Stimulated activated naive B cell treated with anti-CD40 and anti-IgM and Interleukin-4, amounts not matched to agents 10 μg/mL and 1 μg/mL and 100 μg/mL, for 72 hours (primary cell): ENCODE measurements around the gene ATF7IP2.
A peak's percentile ranks its signal among the peaks of the same experiment; 100 is the strongest.
"Not testable (repeated sequence)": the region's sequence is repeated elsewhere in the genome, so short reads cannot be mapped to it uniquely, and the experiment has no call there.

Experiments used
- ATAC-seq, 2 donors: fragments of 150-1000 bp; cut with Tn5 transposase; replicated peaks; 2 replicates each; pipeline ENCODE4 v1.10.0; 2021; ENCODE audit warnings: moderate library complexity in 1 of 2
- DNase-seq: peaks from one replicate; pipeline ENCODE4 v3.0.0; 2021
- H3K27ac Mint-ChIP-seq: one replicate; pipeline ENCODE4 v1.8.0; 2022; ENCODE audit warnings: mild to moderate bottlenecking, mixed read lengths
- H3K27me3 Mint-ChIP-seq, 2 donors: one replicate each; pipeline ENCODE4 v1.8.0; 2022; ENCODE audit warnings: mixed read lengths in 2 of 2
- H3K36me3 Mint-ChIP-seq, 2 donors: one replicate each; pipeline ENCODE4 v1.8.0; 2022; ENCODE audit warnings: mixed read lengths in 2 of 2, mild to moderate bottlenecking in 1 of 2
- H3K4me1 Mint-ChIP-seq, 2 donors: one replicate each; pipeline ENCODE4 v1.8.0; 2022; ENCODE audit warnings: mixed read lengths in 2 of 2, mild to moderate bottlenecking in 1 of 2
- H3K4me3 Mint-ChIP-seq, 2 donors: one replicate each; pipeline ENCODE4 v1.8.0; 2022; ENCODE audit warnings: mild to moderate bottlenecking in 2 of 2, mixed read lengths in 2 of 2, moderate library complexity in 1 of 2
- H3K9me3 Mint-ChIP-seq, 2 donors: one replicate each; pipeline ENCODE4 v1.8.0; 2022; ENCODE audit warnings: mixed read lengths in 2 of 2, mild to moderate bottlenecking in 1 of 2

The ATF7IP2 gene

DNA sequence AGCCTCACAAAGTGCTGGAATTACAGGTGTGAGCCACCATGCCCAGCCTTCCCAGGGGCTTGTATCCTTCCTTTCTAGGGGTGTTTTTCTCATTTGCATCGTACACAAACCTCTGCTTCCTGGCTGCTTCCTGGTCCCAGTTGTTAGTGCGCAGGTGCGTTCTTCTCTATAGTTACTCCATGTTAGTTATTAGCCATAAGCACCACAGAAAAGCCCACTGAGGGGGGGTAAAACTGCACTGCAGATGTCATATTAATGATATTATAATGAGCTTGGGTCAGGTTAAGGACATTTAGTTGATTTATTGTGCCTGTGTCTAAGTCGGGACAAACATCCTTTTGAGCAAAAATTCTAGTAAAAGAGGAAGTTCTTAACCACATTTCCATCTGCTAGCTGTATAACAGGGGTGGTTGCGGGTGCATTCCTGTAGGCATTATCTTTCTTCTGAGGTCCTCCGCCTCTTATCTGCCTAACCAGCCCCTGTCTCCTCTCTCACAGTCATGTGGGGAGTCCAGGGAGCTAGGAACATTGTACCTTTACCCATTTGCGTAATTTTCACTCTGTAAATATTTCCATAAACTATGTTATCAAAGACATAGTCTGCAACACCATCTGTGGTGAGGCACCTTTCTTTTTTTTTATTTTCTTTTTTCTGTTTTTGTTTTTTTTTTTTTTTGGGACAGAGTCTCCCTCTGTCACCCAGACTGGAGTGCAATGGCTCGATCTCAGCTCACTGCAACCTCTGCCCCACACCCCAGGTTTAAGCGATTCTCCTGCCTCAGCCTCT is 23.6 kb upstream of the ATF7IP2 start:
- Mint-ChIP-seq H3K4me3 (peak overlapping the region; percentile 32 to 56), H3K27me3 (no peaks in the 10 kb centered on the region), H3K4me1 (peaks cover 8 to 13% of the 10 kb centered on the region in 2 donors), H3K36me3 (no peaks in the 10 kb centered on the region), H3K9me3 (no peaks in the 10 kb centered on the region), H3K27ac (peak overlapping the region; percentile 67)
- DNase-seq (peak; percentile 12), ATAC-seq (peak; percentile 88 to 92)

DNA sequence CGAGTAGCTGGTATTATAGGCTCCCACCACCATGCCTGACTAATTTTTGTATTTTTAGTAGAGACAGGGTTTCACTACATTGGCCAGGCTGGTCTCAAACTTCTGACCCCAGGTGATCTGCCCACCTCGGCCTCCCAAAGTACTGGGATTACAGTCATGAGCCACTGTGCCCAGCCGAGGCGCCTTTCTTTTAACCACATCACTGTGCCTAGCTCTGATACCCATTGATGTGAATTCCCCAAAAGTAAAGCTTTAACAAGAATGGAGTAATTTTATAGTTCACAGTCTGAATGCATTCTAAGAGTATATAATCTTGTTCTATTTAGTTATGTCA is 23.0 kb upstream of the ATF7IP2 start:
- H3K36me3 Mint-ChIP-seq, DNase-seq, H3K27me3 Mint-ChIP-seq, H3K9me3 Mint-ChIP-seq, H3K27ac Mint-ChIP-seq: not testable (repeated sequence)
- ATAC-seq = peak in 1 of 2 donors; percentile 29
- Mint-ChIP-seq H3K4me3 (peak overlapping the region; percentile 25 to 56), H3K4me1 (peaks cover 8 to 13% of the 10 kb centered on the region in 2 donors)

DNA sequence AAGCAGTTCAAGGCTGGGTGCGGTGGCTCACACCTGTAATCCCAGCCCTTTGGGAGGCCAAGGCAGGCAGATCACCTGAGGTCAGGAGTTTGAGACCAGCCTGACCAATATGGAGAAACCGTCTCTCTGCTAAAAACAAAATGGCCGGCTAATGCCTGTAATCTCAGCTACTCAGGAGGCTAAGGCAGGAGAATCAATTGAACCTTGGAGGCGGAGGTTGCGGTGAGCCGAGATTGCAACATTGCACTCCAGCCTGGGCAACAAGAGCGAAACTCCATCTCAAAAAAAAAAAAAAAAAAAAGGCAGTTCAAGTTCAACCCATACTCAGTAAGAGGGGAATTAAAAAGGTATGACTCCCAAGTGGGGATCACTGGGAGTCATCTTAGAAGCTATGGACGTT is 19.2 kb upstream of the ATF7IP2 start:
- H3K4me1 Mint-ChIP-seq = peaks cover 10 to 13% of the 10 kb centered on the region in 2 donors
- not testable (repeated sequence) for H3K27me3 Mint-ChIP-seq, DNase-seq, H3K9me3 Mint-ChIP-seq, H3K36me3 Mint-ChIP-seq, H3K27ac Mint-ChIP-seq, H3K4me3 Mint-ChIP-seq, ATAC-seq

DNA sequence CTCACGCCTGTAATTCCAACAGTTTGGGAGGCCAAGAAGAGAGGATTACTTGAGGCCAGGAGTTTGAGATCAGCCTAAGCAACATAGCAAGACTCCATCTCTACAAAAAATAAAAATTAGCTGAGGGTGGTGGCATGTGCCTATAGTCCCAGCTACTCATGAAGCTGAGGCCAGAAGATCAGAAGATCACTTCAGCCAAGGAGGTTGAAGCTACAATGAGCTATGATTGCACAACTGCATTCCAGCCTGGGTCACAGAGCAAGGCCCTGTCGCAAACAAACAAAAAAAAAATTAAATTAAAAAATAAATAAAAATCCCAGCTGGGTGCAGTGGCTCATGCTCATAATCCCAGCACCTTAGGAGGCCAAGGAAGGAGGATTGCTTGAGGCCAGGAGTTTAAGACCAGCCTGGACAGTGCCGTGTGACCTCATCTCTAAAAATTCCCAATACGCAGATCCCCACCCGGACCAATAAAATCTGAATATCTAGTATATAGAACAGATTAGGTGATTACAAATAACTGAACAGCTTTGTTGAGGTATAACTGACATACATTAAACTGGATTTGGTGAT is 18.2 kb upstream of the ATF7IP2 start:
- ATAC-seq (no peak), DNase-seq (no peak)
- Mint-ChIP-seq H3K9me3 (peaks cover 0 to 8% of the 10 kb centered on the region in 2 donors), H3K4me1 (peaks cover 2 to 3% of the 10 kb centered on the region in 2 donors), H3K27me3 (no peaks in the 10 kb centered on the region), H3K36me3 (peaks cover 0 to 4% of the 10 kb centered on the region in 2 donors), H3K27ac (no peak overlapping the region), H3K4me3 (no peak overlapping the region)

DNA sequence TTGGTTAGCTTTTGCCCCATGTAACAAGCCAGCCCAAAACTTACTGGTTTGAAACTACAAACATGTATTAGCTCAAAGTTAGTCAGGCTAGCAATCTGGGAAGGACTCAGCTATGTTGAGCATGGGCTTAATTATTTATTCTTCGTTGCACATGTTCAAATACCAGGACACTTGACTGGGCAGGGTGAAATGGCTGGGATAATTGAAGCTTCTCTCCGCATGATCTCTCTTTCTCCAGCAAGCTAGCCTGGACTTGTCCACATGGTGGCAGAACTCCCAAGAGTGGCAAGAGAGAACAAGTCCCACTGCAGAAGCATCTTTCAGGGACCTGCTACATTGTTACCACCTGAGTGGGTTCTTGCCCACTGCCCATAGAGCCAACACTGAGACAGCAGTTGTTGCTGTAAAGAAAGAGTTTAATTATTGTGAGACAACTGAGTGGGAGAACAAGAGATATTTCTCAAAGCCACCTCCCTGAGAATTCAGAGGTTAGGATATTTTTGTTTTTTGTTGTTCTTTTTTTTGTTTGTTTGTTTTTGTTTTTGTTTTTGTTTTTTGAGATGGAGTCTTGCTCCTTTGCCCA is 16.8 kb upstream of the ATF7IP2 start:
- Mint-ChIP-seq H3K36me3 (peaks cover 0 to 4% of the 10 kb centered on the region in 2 donors), H3K27ac (no peak overlapping the region), H3K27me3 (no peaks in the 10 kb centered on the region), H3K9me3 (peaks cover 0 to 12% of the 10 kb centered on the region in 2 donors), H3K4me3 (no peak overlapping the region), H3K4me1 (peaks cover 0 to 2% of the 10 kb centered on the region in 2 donors)
- DNase-seq = no peak
- ATAC-seq = no peak

DNA sequence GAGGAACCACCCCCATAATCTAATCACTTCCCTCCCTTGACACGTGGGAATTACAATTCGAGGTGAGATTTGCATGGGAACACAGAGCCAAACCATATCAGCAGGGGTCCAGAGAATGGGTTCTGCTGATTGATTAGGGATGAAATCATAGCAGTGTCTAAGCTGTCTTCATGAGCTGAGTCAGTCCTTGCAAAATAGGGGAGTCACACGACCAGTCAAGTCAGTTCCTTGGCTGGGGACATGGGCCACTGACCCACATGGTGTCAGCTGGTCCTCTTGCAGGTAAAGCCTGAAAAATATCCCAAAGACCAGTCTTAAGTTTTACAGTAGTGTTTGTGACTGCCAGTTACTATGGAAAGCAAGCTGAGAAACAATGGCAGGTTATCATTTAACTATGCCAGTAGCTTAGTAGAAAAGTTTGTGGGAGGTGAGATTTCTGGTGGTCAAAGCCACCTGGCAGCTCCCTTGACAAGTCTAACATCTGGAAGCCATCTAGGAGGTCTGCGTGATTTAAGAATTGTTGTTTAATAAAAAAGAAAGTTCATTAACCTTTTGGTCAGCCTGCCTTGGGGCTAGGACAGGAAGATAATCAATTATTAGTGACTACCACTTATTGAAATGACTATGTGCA is 15.7 kb upstream of the ATF7IP2 start:
- Mint-ChIP-seq H3K4me1 (peaks cover 0 to 2% of the 10 kb centered on the region in 2 donors), H3K27ac (no peak overlapping the region), H3K36me3 (peaks cover 2 to 4% of the 10 kb centered on the region in 2 donors), H3K9me3 (peaks cover 0 to 16% of the 10 kb centered on the region in 2 donors), H3K4me3 (no peak overlapping the region), H3K27me3 (no peaks in the 10 kb centered on the region)
- no peak for ATAC-seq
- DNase-seq = no peak

DNA sequence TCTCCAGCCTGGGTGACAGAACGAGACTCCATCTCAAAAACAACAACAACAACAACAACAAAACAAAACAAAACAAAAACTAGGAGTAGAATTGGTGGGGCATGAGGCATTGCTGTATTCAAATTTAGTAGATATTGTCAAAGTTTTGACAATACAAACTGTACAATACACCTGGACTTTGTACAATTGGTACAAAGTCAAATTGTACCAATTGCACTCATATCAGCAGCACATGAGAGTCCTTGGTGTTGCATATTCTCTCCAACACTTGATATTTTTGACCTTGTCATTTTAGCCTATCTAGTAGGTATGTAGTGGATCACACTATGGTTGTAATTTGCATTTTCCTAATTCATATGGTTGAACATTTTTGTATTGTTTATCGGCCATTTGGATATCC is 14.3 kb upstream of the ATF7IP2 start:
- peaks cover 4 to 17% of the 10 kb centered on the region in 2 donors for H3K9me3 Mint-ChIP-seq

DNA sequence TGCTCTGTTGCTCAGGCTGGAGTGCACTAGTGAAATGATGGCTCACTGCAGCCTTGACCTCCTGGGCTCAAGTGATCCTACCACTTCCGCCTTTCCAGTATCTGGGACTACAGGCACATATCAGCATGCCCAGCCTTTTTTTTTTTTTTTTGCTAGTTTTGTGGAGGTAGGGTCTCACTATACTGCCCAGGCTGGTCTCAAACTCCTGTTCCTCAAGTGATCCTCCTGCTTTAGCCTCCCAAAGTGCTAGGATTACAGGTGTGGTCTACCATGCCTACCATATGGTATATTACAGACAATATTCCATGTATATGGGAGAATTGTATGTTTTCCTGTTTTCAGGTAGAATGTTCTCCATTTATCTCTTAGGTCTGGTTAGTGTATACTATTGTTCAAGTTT is 12.3 kb upstream of the ATF7IP2 start:
- H3K4me3 Mint-ChIP-seq = no peak overlapping the region
- H3K27me3 Mint-ChIP-seq = no peaks in the 10 kb centered on the region
- peaks cover 0 to 2% of the 10 kb centered on the region in 2 donors for H3K4me1 Mint-ChIP-seq
- H3K27ac Mint-ChIP-seq = no peak overlapping the region
- ATAC-seq = no peak
- peaks cover 4 to 17% of the 10 kb centered on the region in 2 donors for H3K9me3 Mint-ChIP-seq
- DNase-seq = no peak
- peaks cover 2 to 7% of the 10 kb centered on the region in 2 donors for H3K36me3 Mint-ChIP-seq

More for the DNA sequence above, 14.3 kb upstream of the ATF7IP2 start:
- no peak overlapping the region for H3K27ac Mint-ChIP-seq
- H3K27me3 Mint-ChIP-seq = no peaks in the 10 kb centered on the region
- ATAC-seq = no peak
- peaks cover 0 to 2% of the 10 kb centered on the region in 2 donors for H3K4me1 Mint-ChIP-seq
- peaks cover 2 to 7% of the 10 kb centered on the region in 2 donors for H3K36me3 Mint-ChIP-seq
- no peak for DNase-seq
- no peak overlapping the region for H3K4me3 Mint-ChIP-seq

DNA sequence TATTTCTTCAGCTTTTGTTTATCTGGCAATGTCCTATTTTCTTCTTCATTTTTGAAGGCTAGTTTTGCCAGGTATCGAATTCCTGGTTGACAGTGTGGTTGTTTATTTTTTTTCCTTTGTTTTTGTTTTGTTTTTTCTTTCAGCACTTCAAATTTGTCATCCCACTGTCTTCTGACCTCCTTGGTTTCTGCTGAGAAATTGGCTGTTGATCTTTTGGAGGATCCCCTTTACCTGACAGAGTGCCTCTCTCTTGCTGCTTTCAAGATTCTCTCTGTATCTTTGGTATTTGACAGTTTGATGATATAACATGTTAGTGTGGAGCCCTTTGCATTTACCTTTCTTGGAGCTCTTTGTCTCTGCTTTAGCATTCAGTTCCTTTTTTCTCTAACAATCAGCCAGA is 9.6 kb upstream of the ATF7IP2 start:
- ATAC-seq (no peak), DNase-seq (no peak)
- H3K27me3 Mint-ChIP-seq = no peaks in the 10 kb centered on the region
- peaks cover 4 to 10% of the 10 kb centered on the region in 2 donors for H3K9me3 Mint-ChIP-seq
- H3K4me3 Mint-ChIP-seq = no peak overlapping the region
- H3K36me3 Mint-ChIP-seq = peaks cover 2 to 4% of the 10 kb centered on the region in 2 donors
- H3K27ac Mint-ChIP-seq = no peak overlapping the region
- H3K4me1 Mint-ChIP-seq = no peaks in the 10 kb centered on the region

DNA sequence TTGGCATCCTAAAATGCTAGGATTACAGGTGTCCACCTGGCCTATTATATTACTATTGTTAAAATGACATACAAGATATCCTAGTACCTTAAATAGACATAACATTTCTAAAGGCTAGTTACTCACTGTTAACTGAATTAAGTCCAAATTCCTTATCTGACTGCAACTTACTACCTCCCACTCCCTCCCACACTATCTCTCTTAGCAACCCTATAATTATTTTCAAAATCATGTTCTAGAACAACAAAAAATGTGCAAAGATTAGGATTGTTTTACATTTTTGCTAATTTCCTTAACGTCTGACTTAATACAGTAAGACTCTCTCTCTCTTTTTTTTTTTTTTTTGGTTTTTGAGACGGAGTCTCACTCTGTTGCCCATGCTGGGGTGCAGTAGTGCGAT is 2.2 kb upstream of the ATF7IP2 start:
- DNase-seq (no peak), ATAC-seq (no peak)
- Mint-ChIP-seq H3K27ac (no peak overlapping the region), H3K4me3 (no peak overlapping the region), H3K36me3 (peaks cover 5 to 17% of the 10 kb centered on the region in 2 donors), H3K27me3 (no peaks in the 10 kb centered on the region), H3K9me3 (peaks cover 3 to 6% of the 10 kb centered on the region in 2 donors), H3K4me1 (peaks cover 16 to 17% of the 10 kb centered on the region in 2 donors)

DNA sequence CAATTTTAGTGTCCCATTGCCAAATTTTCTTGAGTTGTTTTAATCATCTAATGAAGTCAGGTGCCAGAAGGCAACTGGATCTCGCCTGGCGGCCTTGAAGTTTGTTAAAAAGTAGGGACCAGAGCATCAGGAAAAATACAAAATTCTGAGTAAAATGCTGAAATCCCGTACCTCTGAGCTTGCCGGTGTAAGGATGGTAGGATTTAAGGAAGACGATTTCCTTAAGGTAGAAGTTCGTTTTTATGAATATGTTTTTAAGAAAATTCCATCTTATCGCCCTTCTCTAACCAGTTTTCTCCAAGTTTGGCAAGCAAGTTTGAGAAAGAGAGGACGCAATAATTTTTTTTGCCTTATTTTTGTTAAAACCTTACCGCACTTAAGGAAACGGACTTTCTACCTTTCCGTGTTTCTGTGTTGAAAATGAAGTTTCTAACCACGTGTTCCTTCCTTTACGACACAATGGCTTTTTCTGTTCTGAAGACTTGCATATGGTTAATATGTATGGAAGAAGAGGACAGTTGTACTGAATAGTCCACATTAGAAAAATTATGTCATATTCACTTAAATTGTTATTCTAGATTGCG is 748 bp downstream of the ATF7IP2 start:
- Mint-ChIP-seq H3K9me3 (peaks cover 2 to 6% of the 10 kb centered on the region in 2 donors), H3K27me3 (no peaks in the 10 kb centered on the region), H3K27ac (peak overlapping the region; percentile 99), H3K36me3 (peaks cover 23 to 35% of the 10 kb centered on the region in 2 donors), H3K4me1 (peaks cover 22 to 34% of the 10 kb centered on the region in 2 donors), H3K4me3 (peak overlapping the region; percentile 93 to 99)
- DNase-seq = no peak
- ATAC-seq = no peak

DNA sequence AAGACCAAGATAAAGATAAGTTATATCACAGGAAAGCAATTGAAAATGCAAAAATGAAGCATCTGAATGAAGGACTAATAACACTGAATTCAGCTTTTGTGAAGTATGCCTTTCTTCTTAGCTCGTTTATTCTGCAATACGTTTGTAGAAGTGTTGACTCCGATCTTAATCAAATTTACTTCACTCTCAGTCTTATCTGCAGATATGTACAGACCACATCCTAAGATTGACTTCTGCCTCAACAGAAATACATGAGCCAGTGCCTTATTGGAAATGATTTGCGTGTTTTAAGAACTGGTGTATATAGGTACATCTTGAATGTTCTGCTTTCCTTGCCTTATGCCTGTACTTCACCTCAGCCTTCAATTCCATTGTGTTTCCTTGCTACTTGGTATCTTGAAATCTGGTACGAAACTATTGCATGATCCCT is 1.3 kb downstream of the ATF7IP2 start:
- Mint-ChIP-seq H3K9me3 (peaks cover 2 to 6% of the 10 kb centered on the region in 2 donors), H3K4me3 (peak overlapping the region; percentile 93 to 99), H3K36me3 (peaks cover 25 to 36% of the 10 kb centered on the region in 2 donors), H3K4me1 (peaks cover 19 to 31% of the 10 kb centered on the region in 2 donors), H3K27ac (no peak overlapping the region), H3K27me3 (no peaks in the 10 kb centered on the region)
- DNase-seq (no peak), ATAC-seq (no peak)

DNA sequence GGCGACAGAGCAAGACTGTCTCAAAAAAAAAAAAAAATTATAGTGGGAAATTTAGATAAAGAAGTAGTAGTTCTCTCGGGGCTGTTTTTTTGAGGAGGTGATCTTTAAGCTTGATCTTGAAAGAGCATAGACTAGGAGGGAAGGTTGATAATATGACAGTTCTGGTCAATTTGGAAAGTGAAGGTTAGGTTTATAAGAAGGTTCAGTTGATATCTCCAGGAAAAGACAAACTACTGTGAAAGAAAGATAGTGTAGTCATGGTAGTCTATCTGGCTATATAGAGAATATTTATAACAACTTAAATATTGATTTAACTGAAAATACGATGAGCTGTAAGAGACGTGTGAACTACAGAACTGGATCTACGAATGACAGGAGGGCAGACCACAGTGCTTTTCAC is 3.1 kb downstream of the ATF7IP2 start:
- Mint-ChIP-seq H3K27ac (no peak overlapping the region), H3K4me1 (peaks cover 16 to 30% of the 10 kb centered on the region in 2 donors), H3K36me3 (peaks cover 25 to 40% of the 10 kb centered on the region in 2 donors), H3K4me3 (no peak overlapping the region), H3K9me3 (peaks cover 2 to 4% of the 10 kb centered on the region in 2 donors), H3K27me3 (no peaks in the 10 kb centered on the region)
- DNase-seq = no peak
- no peak for ATAC-seq

DNA sequence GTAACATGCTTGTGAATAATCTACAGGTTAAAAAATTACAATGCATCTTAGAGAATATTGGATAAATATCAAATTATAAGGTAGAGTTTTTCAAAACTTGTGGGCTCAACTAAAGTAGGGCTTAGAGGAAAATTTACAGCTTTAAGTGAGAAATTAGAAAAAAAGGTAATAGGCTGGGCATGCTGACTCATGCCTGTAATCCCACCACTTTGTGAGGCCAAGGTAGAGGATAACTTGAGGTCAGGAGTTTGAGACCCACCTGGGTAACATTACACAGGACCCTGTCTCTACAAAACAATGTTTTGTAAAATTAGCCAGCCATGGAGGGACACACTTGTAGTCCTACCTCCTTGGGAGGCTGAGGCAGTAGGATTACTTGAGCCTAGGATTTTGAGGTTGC is 4.5 kb downstream of the ATF7IP2 start:
- peak overlapping the region; percentile 3 for H3K27ac Mint-ChIP-seq
- ATAC-seq (no peak), DNase-seq (no peak)
- H3K4me3 Mint-ChIP-seq = no peak overlapping the region
- peaks cover 22 to 43% of the 10 kb centered on the region in 2 donors for H3K4me1 Mint-ChIP-seq
- H3K27me3 Mint-ChIP-seq = no peaks in the 10 kb centered on the region
- H3K36me3 Mint-ChIP-seq = peaks cover 25 to 50% of the 10 kb centered on the region in 2 donors
- H3K9me3 Mint-ChIP-seq = peaks cover 0 to 2% of the 10 kb centered on the region in 2 donors
